Measurements from ENCODE around the gene KCNT1. TPM values are rescaled to one million over a fixed set of nuclear protein-coding genes. Genes with fewer than 3 reads are reported as not detected.

Gene KCNT1
- total RNA-seq, 1 experiment from 2014 or later, result not detected

- DNase-seq (ENCODE audit: low spot score), result peak; percentile 35
Measured at GRCh38 chr9:135797507-135798262, 95.7 kb downstream of the KCNT1 start.

- no peak for DNase-seq (ENCODE audit: low spot score)
Measured at GRCh38 chr9:135798263-135798585, 96.2 kb downstream of the KCNT1 start.

- DNase-seq (ENCODE audit: low spot score), result no peak
Measured at GRCh38 chr9:135799261-135799660, 97.3 kb downstream of the KCNT1 start.

- DNase-seq (ENCODE audit: low spot score), result no peak
Measured at GRCh38 chr9:135801070-135801469, 99.1 kb downstream of the KCNT1 start.

- DNase-seq (ENCODE audit: low spot score), result no peak
Measured at GRCh38 chr9:135802876-135803419, 101.0 kb downstream of the KCNT1 start.

GRCh38 chr9:135803441-135803840 lies 101.5 kb downstream of the KCNT1 start:
- no peak for DNase-seq (ENCODE audit: low spot score)

- DNase-seq (ENCODE audit: low spot score), result peak; percentile 9
Measured at GRCh38 chr9:135804581-135805421, 102.8 kb downstream of the KCNT1 start.

GRCh38 chr9:135805422-135806022 lies 103.5 kb downstream of the KCNT1 start:
- no peak for DNase-seq (ENCODE audit: low spot score)

GRCh38 chr9:135809166-135809565 lies 107.2 kb downstream of the KCNT1 start:
- DNase-seq (ENCODE audit: low spot score), result no peak

- DNase-seq (ENCODE audit: low spot score), result no peak
Measured at GRCh38 chr9:135810806-135811575, 109.0 kb downstream of the KCNT1 start.

GRCh38 chr9:135811801-135812200 lies 109.8 kb downstream of the KCNT1 start:
- no peak for DNase-seq (ENCODE audit: low spot score)

- DNase-seq (ENCODE audit: low spot score), result no peak
Measured at GRCh38 chr9:135812961-135813360, 111.0 kb downstream of the KCNT1 start.

GRCh38 chr9:135813671-135814290 lies 111.8 kb downstream of the KCNT1 start:
- DNase-seq (ENCODE audit: low spot score), result no peak

- DNase-seq (ENCODE audit: low spot score), result no peak
Measured at GRCh38 chr9:135814421-135815095, 112.6 kb downstream of the KCNT1 start.

- DNase-seq (ENCODE audit: low spot score), result no peak
Measured at GRCh38 chr9:135815413-135815812, 113.4 kb downstream of the KCNT1 start.

- no peak for DNase-seq (ENCODE audit: low spot score)
Measured at GRCh38 chr9:135815830-135816650, 114.1 kb downstream of the KCNT1 start.

- DNase-seq (ENCODE audit: low spot score), result no peak
Measured at GRCh38 chr9:135816651-135816970, 114.6 kb downstream of the KCNT1 start.

GRCh38 chr9:135817951-135818717 lies 116.1 kb downstream of the KCNT1 start:
- no peak for DNase-seq (ENCODE audit: low spot score)
